Middle frontal gyrus (tissue), 1 donor: ENCODE measurements around the gene SLC5A2.
"Not testable (repeated sequence)": the region's sequence is repeated elsewhere in the genome, so short reads cannot be mapped to it uniquely, and the experiment has no call there.

Experiments used
- DNase-seq: peaks from one replicate; pipeline ENCODE4 v3.0.0-alpha.2; 2015; ENCODE audit warnings: low spot score; ENCODE audit errors: extremely low spot score

SLC5A2 gene

DNA sequence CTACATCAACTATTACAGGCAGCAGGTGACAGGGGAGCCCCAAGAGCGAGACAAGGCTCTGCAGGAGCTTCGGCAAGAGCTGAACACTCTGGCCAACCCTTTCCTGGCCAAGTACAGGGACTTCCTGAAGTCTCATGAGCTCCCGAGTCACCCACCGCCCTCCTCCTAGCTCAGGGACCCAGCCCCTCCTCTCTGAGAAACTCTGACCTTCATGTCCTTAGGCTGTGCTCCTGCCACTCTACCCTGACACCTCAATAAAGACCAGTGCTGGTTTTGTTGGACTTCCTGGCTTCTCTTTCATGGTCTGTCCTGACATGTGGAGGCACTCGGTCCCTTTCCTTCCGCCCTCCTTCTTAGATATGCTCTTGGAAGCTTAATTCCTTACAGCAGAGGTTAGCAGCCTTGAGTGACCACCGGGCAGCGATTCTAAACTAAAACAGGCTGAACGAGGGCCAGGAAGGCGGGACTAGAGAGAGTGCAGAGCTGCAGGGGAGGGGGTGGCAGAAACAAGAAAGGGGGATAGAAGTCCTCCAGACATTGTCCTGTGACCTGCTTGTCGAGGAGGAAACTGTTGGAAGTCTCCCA lies 45.7 kb downstream of the SLC5A2 start:
- no peak for DNase-seq

DNA sequence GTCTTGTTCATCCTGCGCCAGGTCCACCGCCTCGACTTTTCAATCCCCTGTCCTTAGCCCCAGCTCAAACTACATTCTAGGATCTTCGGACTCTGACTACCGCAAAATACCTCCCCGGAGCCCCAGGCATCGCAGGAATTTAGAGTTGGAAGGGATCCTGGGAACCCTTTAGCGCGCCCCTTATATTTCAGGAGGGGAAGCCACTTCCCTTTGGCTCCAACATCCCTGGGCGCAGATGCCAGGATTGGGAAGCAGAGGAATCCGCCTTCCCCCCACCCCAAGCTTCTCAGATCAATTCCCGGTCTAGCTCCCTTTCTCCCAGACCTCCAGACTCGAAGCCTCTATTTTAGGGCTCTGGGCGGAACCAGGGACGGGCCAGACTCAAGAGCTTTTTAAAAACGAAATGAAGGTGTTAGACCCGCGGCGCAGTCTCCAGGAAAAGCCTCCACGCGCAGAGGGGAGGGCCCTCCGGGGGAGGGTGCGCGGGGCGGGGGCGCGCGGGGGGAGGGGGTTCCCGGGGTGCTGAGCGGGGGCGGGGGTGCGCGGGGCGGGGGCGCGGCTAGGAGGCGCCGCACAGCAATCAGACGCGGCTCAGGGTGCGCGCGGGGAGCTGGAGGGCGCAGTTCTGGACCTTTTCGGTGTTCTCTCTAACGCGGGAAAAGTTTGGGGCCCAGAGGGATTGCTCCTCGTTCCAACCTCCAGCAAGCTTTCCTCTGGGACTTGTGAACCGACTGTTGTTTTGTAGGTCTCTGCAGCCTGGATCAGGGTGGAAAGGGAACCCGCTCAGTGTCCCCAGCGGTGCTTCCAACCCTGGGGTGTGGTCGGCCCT lies 46.4 kb downstream of the SLC5A2 start:
- DNase-seq = no peak

DNA sequence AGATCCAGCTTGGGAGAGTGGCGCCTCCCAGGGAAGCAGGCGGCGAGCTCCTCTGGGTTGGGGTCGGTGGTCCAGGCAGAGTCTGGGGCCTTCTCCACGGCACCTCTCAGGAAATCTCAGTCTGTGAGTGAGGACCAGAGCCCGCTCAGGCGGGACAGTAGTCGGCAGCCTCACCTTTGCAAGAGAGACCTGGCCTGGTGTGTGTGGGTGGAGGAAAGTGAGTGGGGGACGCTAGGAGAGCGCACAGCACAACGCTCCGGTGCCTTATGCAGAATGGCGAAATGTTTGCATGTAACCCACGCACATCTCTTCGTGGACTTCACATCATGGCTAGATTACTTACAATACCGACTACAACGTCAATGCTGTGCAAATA lies 47.0 kb downstream of the SLC5A2 start:
- DNase-seq = no peak

DNA sequence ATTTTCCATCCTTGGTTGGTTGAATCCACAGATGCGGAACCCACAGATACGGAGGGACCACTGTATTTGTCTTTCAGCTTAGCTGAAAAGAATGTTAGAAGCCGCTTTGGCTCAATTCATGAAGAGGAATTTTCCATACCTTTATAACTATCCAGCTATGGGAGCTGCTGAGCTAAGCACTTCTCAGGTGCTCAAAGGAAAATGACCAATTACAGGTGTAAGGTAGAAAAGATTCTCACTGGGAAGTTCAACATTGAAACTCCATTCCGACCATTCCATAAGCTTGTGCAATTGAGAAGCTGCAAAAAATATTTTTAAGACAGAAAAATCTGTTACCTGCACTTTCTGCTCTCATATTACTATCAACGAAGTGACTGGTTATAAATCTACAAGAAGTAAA lies 47.5 kb downstream of the SLC5A2 start:
- DNase-seq = no peak

DNA sequence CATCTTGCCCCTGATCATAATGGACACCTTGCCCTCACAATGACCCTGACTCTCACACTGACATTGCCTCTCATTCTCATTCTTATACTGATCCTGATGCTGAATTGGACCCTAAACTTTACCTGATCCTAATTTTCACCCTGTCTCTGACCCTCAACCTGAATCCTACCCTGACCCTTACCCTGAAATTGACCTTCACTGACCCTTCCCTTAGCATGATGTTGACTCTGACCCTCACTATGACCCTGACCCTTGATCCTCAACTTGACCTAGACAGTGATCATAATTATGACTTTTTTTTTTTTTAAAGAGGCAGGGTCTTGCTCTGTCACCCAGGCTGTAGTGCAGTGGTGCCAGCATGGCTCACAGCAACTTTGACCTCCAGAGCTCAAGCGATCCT lies 48.2 kb downstream of the SLC5A2 start:
- DNase-seq = no peak

DNA sequence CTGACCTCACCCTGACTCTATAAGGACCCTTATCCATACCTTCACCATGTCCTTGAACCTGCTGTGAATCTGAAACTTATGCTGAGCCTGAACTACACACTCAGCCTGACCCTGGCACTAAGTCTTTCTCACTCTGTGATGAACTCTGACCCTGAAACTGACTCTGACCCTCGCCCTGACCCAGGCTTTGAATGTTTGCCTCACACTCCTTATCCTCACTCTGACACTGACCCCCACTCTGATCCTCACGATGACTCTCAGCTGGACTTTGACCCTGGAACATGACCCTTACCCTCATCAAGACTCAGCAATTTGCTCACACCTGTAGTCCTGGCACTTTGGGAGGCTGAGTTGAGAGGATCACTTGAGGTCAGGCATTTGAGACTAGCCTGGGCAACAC lies 49.2 kb downstream of the SLC5A2 start:
- no peak for DNase-seq

DNA sequence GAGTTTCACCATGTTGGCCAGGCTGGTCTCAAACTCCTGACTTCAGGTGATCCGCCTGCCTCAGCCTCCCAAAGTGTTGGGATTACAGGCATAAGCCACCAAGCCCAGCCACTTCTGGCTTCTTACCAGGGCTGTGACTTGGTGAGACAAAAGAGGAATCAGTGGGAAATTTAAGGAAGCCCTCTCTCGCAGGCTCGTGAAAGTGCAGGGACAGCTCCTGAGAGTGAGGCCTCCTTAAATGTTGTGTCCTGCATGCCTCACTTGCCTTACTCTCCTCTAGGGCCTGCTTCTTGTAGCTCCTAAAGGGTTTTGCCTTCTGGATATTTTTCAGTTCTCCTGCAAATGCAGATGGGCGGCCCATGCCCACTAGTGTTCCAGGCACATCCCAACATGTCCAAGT lies 50.0 kb downstream of the SLC5A2 start:
- DNase-seq = no peak

DNA sequence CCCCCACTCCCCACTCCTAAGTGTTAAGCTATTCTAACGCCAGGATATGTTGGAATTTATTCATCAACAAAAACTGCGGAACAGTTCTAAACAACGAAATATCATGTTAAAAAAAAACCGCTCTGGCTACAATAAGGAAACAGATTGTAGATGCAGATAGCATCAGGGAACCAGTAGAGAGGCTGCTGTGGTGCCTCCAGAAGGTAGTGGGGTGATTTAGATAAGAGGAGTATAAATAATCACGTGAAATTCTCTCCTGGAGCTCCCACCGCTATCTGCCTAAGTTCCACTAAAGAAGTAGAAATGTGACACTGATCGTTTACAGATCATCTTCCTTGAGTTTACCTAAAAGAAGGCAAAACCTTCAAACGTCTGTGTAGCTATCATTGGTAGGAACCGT lies 52.8 kb downstream of the SLC5A2 start:
- DNase-seq = no peak

DNA sequence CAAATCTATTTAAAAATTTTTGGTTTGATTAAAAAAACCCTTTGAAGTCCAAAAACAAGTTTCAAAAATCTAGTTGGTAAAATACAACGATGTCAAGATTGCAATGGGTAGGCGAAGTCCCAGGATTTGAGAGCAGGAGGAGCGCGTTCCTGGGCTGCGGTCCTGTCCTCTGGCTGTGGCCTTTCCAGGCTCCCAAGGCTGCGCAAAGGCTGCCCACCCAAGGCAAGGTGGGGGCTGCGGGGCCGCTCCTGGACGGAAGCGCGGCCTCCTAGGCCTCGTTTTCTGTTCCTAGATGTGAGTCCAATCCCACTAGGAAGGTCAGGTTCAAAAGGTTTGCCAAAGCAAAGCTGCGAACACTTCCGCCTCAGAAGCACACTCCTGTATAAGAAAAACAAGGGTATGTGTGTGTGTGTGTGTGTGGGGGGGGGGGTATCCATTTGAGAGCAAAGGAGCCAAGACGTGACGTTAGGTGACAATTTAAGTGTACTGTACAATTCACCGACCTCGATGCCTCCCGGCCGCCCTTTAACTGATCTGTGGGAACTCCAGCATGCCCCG lies 54.0 kb downstream of the SLC5A2 start:
- no peak for DNase-seq

DNA sequence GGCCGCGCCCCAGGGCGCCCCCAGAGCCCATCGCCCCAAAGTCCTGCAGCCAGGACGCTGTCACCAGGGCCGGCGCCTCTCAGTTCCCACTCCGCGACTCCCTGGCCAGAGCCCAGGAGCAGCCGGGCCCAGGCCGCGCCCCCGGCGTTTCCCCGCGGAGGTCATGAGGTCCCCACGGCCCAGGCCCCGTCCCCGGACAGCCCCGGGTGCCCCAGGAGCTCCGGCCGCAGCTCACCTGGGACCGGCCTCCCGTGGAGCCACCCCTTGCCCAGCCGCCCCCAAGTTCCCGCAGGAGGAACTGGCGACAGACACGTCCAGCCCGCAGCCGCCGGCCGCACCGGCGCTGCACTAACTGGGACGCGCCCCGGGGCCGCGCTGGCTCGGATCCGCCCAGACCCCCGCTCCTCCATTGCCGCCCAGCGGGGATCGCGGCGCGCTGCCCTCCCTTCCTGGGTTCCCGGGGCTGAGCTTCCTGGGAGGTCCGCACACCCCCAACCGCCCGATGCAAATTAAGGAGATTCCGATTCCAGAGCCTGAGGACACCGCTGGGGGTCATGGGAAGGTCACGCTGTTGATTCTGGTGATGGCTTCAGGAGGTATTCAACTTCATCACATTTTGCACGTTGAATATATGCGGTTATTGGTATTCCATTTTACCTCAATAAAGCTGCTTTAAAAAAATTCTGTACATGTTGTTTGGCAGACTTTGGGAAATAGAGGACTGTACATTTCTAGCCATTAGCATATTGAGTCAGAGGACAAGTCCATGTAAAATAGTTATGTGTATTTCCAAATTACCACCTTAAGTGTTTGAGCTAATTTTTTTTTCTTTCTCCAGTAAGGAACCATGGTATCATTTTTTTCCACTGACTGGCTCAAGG lies 54.7 kb downstream of the SLC5A2 start:
- no peak for DNase-seq

DNA sequence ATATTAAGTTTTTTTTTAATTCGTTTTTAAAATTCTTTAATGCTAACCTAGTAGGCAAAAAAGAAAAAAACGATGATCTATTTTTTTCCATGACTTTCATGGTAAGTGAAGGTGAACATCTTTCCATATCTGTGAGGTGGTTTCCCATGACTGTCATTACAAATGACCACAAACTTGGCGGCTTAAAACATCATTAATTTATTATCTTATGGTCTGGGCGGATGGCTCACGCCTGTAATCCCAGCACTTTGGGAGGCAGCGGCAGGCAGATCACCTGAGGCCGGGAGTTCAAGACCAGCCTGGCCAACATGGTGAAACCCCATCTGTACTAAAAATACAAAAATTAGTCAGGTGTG lies 55.3 kb downstream of the SLC5A2 start:
- DNase-seq = not testable (repeated sequence)

DNA sequence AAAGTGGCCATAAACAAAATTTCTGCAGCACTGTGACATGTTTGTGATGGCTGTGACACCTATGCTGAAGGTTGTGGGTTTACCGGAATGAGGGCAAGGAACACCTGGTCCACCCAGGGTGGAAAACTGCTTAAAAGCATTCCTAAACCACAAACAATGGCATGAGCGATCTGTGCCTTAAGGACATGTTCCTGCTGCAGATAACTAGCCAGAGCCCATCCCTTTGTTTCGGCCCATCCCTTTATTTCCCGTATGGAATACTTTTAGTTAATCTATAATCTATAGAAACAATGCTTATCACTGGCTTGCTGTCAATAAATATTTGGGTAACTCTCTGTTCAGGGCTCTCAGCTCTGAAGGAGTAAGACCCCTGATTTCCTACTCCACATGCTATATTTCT lies 56.8 kb downstream of the SLC5A2 start:
- DNase-seq = not testable (repeated sequence)
